Effector memory CD4-positive, alpha-beta T cell (primary cell): ENCODE measurements around the gene PGLYRP4.

Experiments used
- DNase-seq, 3 donors: peaks; one replicate each; pipeline ENCODE4 v3.0.0-alpha.2; 2020
- H3K27ac ChIP-seq: 2 replicates; pipeline ENCODE4 v1.7.0; 2013; ENCODE audit warnings: mild to moderate bottlenecking, low read length, moderate library complexity; ENCODE audit not compliant: insufficient read depth, poor library complexity, severe bottlenecking
- H3K27me3 ChIP-seq: replicated peaks from 2 replicates; pipeline ENCODE4 v1.7.0; 2013; ENCODE audit warnings: mild to moderate bottlenecking, low read length; ENCODE audit not compliant: insufficient read depth, control insufficient read depth, poor library complexity, severe bottlenecking
- H3K36me3 ChIP-seq: 2 replicates; pipeline ENCODE4 v1.7.0; 2013; ENCODE audit warnings: mild to moderate bottlenecking, low read length, moderate library complexity; ENCODE audit not compliant: control insufficient read depth, insufficient read depth
- H3K4me1 ChIP-seq: 2 replicates; pipeline ENCODE4 v1.7.0; 2013; ENCODE audit warnings: low read length, mild to moderate bottlenecking; ENCODE audit not compliant: control insufficient read depth, insufficient read depth, poor library complexity, severe bottlenecking
- H3K4me3 ChIP-seq: 2 replicates; pipeline ENCODE4 v1.7.0; 2013; ENCODE audit warnings: low read length, low read depth, mild to moderate bottlenecking; ENCODE audit not compliant: insufficient read depth, poor library complexity, severe bottlenecking
- H3K9me3 ChIP-seq: 2 replicates; pipeline ENCODE4 v1.7.0; 2013; ENCODE audit warnings: mild to moderate bottlenecking, low read length, moderate library complexity; ENCODE audit not compliant: control insufficient read depth
- total RNA-seq, 3 donors: gene quantifications; one replicate each; lab custom pipeline; 2026; lab: John Stamatoyannopoulos, UW

The PGLYRP4 gene
- 0 reads per million in 3 donors for total RNA-seq

GRCh38 chr1:153348511-153349362 is at the start of gene PGLYRP4:
TSS of gene PGLYRP4 (minus strand) at chr1:153348841. CDS start at chr1:153347932, 909 bp downstream.
- no peaks in the 10 kb centered on the region for H3K36me3 ChIP-seq
- H3K9me3 ChIP-seq: no peaks in the 10 kb centered on the region
- H3K4me1 ChIP-seq: peaks cover 14% of the 10 kb centered on the region
- no peak within 1 kb of the TSS for H3K4me3 ChIP-seq
- H3K27me3 ChIP-seq: no peaks in the 10 kb centered on the region
- DNase-seq: no peak
- no peak within 1 kb of the TSS for H3K27ac ChIP-seq

- DNase-seq: no peak
- H3K27me3 ChIP-seq: no peaks in the 10 kb centered on the region
- no peaks in the 10 kb centered on the region for H3K4me1 ChIP-seq
- H3K36me3 ChIP-seq: no peaks in the 10 kb centered on the region
- H3K9me3 ChIP-seq: no peaks in the 10 kb centered on the region
- H3K4me3 ChIP-seq: no peak overlapping the region
- H3K27ac ChIP-seq: no peak overlapping the region
These were observed 49.4 kb upstream of the PGLYRP4 start for GRCh38 chr1:153397924-153398651.

GRCh38 chr1:153397051-153397923 is 48.6 kb upstream of the PGLYRP4 start:
- no peaks in the 10 kb centered on the region for H3K9me3 ChIP-seq
- H3K4me1 ChIP-seq: no peaks in the 10 kb centered on the region
- no peaks in the 10 kb centered on the region for H3K36me3 ChIP-seq
- H3K27me3 ChIP-seq: no peaks in the 10 kb centered on the region
- no peak overlapping the region for H3K27ac ChIP-seq
- DNase-seq: no peak
- H3K4me3 ChIP-seq: no peak overlapping the region

- Histone ChIP-seq H3K9me3 (no peaks in the 10 kb centered on the region), H3K36me3 (no peaks in the 10 kb centered on the region), H3K27me3 (no peaks in the 10 kb centered on the region), H3K4me1 (no peaks in the 10 kb centered on the region), H3K4me3 (no peak overlapping the region), H3K27ac (no peak overlapping the region)
- DNase-seq: no peak
These were observed 47.8 kb upstream of the PGLYRP4 start for GRCh38 chr1:153396461-153396860.

- no peak overlapping the region for H3K4me3 ChIP-seq
These were observed 47.1 kb upstream of the PGLYRP4 start for GRCh38 chr1:153395776-153396175.

GRCh38 chr1:153395136-153395685 is 46.6 kb upstream of the PGLYRP4 start:
- Histone ChIP-seq H3K27ac (no peak overlapping the region), H3K9me3 (no peaks in the 10 kb centered on the region), H3K4me1 (no peaks in the 10 kb centered on the region), H3K4me3 (no peak overlapping the region), H3K36me3 (no peaks in the 10 kb centered on the region), H3K27me3 (no peaks in the 10 kb centered on the region)
- DNase-seq: no peak

More at GRCh38 chr1:153395776-153396175, 47.1 kb upstream of the PGLYRP4 start:
- Histone ChIP-seq H3K27ac (no peak overlapping the region), H3K4me1 (no peaks in the 10 kb centered on the region), H3K9me3 (no peaks in the 10 kb centered on the region), H3K36me3 (no peaks in the 10 kb centered on the region), H3K27me3 (no peaks in the 10 kb centered on the region)
- DNase-seq: no peak

GRCh38 chr1:153394391-153394790 is 45.8 kb upstream of the PGLYRP4 start:
- DNase-seq: no peak

GRCh38 chr1:153393926-153394325 is 45.3 kb upstream of the PGLYRP4 start:
- no peak for DNase-seq
- Histone ChIP-seq H3K4me3 (no peak overlapping the region), H3K27ac (no peak overlapping the region), H3K9me3 (no peaks in the 10 kb centered on the region), H3K27me3 (no peaks in the 10 kb centered on the region), H3K36me3 (no peaks in the 10 kb centered on the region), H3K4me1 (no peaks in the 10 kb centered on the region)

More at GRCh38 chr1:153394391-153394790, 45.8 kb upstream of the PGLYRP4 start:
- Histone ChIP-seq H3K9me3 (no peaks in the 10 kb centered on the region), H3K4me1 (no peaks in the 10 kb centered on the region), H3K4me3 (no peak overlapping the region), H3K27me3 (no peaks in the 10 kb centered on the region), H3K36me3 (no peaks in the 10 kb centered on the region), H3K27ac (no peak overlapping the region)

- Histone ChIP-seq H3K4me3 (no peak overlapping the region), H3K27me3 (no peaks in the 10 kb centered on the region), H3K9me3 (no peaks in the 10 kb centered on the region), H3K27ac (no peak overlapping the region), H3K36me3 (no peaks in the 10 kb centered on the region), H3K4me1 (no peaks in the 10 kb centered on the region)
- DNase-seq: no peak
These were observed 44.2 kb upstream of the PGLYRP4 start for GRCh38 chr1:153392822-153393221.
